Measurements from ENCODE around the gene GLYR1. TPM values are rescaled to one million over a fixed set of nuclear protein-coding genes. Genes with fewer than 3 reads are reported as not detected.

The GLYR1 gene
- polyA plus RNA-seq, 2 donors: 34.3 to 35.6 TPM

DNA sequence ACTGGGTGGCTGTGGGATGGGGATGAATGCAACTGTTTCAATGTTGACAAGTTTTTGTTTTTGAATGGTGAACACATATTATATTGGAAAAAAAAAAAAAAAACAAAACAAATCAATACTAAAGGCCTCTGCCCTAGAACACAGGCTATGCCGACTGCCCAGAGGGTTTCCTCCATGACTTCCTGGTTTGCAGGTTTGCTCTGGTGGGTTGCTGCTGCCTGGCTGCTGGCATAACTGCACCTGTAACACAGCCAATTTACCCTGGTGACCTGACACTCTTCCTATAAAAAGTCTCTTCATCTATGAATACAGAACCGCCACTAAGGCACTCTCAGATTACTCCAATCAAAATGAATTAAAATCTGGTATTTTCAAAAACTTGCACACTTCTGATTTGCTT is 10.4 kb downstream of the GLYR1 start:
- H3K27me3 ChIP-seq (ENCODE audit: control insufficient read depth in 1 of 2, insufficient read depth in 2 of 2, low read length in 2 of 2): no peaks in the 10 kb centered on the region
- H3K27ac ChIP-seq (ENCODE audit: low read depth in 2 of 2, low read length in 1 of 2): no peak overlapping the region
- 90% methylated on average over 2 of the region's 2 CpGs for WGBS, 2 donors
- H3K4me3 ChIP-seq (ENCODE audit: low read depth in 1 of 2, low read length in 2 of 2): no peak overlapping the region
- H3K4me1 ChIP-seq (ENCODE audit: control insufficient read depth in 2 of 2, insufficient read depth in 2 of 2, low read length in 1 of 2): no peaks in the 10 kb centered on the region
- no peaks in the 10 kb centered on the region for H3K9me3 ChIP-seq (ENCODE audit: control insufficient read depth in 2 of 2, insufficient read depth in 1 of 2, low read depth in 1 of 2, low read length in 1 of 2)
- H3K36me3 ChIP-seq (ENCODE audit: control insufficient read depth in 2 of 2, insufficient read depth in 2 of 2, low read length in 1 of 2): peaks cover 12 to 14% of the 10 kb centered on the region in 2 donors

DNA sequence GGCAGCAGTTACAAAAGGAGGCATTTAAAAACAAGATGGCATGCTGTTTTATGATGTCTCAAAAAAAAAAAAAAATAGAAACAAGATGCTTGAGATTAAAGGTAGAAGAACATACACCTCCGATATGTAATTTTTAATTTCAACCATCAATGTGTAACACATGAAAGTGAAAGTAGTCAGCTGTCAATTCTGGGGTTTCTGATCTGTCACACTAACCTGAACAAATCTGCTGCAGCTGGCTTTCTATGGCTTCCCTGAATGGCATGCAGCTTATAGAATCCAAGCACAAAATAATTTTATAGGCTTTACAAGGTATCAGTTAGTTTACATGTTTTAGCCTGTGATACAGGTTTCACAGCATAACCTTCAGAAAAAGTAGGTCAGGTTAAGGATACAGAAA is 13.5 kb downstream of the GLYR1 start:
- Histone ChIP-seq H3K27me3 (ENCODE audit: control insufficient read depth in 1 of 2, insufficient read depth in 2 of 2, low read length in 2 of 2) (no peaks in the 10 kb centered on the region), H3K9me3 (ENCODE audit: control insufficient read depth in 2 of 2, insufficient read depth in 1 of 2, low read depth in 1 of 2, low read length in 1 of 2) (no peaks in the 10 kb centered on the region), H3K36me3 (ENCODE audit: control insufficient read depth in 2 of 2, insufficient read depth in 2 of 2, low read length in 1 of 2) (peaks cover 18% of the 10 kb centered on the region in 2 donors), H3K27ac (ENCODE audit: low read depth in 2 of 2, low read length in 1 of 2) (no peak overlapping the region), H3K4me3 (ENCODE audit: low read depth in 1 of 2, low read length in 2 of 2) (no peak overlapping the region), H3K4me1 (ENCODE audit: control insufficient read depth in 2 of 2, insufficient read depth in 2 of 2, low read length in 1 of 2) (no peaks in the 10 kb centered on the region)
- 85 to 92% methylated on average over 1 of the region's 1 CpG for WGBS, 2 donors

DNA sequence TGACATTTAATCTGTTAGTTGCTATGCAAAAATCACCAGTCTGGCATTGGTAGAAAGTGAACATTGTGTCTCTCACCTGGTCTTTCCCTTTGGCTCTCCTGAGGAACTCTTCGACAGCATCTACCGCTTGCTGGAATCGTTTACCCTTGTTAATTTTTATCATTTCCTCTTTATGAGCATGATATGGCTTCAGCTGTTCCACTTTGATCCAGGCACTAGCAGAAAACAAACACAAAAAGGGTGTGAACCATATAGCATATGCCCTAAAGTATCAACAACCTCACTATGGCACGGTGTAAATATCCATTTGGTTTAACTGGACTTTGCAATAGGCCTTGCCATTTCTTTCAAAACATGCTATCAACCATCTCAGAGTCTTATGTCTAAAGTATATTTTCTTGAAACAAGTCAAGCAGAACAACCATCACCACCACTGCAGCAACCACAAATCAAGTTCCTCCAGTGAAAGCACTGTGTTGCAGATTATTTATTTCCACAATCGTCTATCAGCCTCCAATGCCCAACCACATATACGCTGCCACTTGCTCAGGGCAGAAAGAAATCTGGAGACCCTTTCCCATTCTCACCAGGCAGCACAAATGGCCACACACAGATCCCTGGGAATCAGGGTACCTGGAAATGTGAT is 14.3 kb downstream of the GLYR1 start:
- Histone ChIP-seq H3K4me1 (ENCODE audit: control insufficient read depth in 2 of 2, insufficient read depth in 2 of 2, low read length in 1 of 2) (no peaks in the 10 kb centered on the region), H3K9me3 (ENCODE audit: control insufficient read depth in 2 of 2, insufficient read depth in 1 of 2, low read depth in 1 of 2, low read length in 1 of 2) (no peaks in the 10 kb centered on the region), H3K36me3 (ENCODE audit: control insufficient read depth in 2 of 2, insufficient read depth in 2 of 2, low read length in 1 of 2) (peaks cover 21 to 22% of the 10 kb centered on the region in 2 donors), H3K27me3 (ENCODE audit: control insufficient read depth in 1 of 2, insufficient read depth in 2 of 2, low read length in 2 of 2) (no peaks in the 10 kb centered on the region), H3K4me3 (ENCODE audit: low read depth in 1 of 2, low read length in 2 of 2) (no peak overlapping the region), H3K27ac (ENCODE audit: low read depth in 2 of 2, low read length in 1 of 2) (no peak overlapping the region)
- 76 to 87% methylated on average over 6 of the region's 6 CpGs for WGBS, 2 donors

DNA sequence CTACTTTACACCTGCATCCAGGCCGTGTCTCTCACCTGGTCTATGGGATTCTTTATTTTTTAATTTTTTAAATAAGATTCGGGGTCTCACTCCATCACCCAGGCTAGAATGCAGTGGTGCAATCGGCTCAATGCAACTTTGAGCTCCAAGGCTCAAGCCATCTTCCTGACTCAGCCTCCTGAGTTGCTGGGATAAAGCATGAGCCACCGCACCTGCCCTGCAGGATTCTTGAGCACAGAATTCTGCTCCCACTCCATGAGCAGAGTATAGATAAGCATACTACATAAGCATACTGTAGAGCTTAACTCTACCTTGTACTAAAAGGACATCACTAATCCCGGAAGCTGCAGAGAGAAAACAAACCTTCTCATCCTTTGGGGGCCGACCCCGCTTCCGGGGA is 15.5 kb downstream of the GLYR1 start:
- 93 to 95% methylated on average over 8 of the region's 8 CpGs for WGBS, 2 donors
- Histone ChIP-seq H3K4me3 (ENCODE audit: low read depth in 1 of 2, low read length in 2 of 2) (no peak overlapping the region), H3K27ac (ENCODE audit: low read depth in 2 of 2, low read length in 1 of 2) (no peak overlapping the region), H3K4me1 (ENCODE audit: control insufficient read depth in 2 of 2, insufficient read depth in 2 of 2, low read length in 1 of 2) (no peaks in the 10 kb centered on the region), H3K9me3 (ENCODE audit: control insufficient read depth in 2 of 2, insufficient read depth in 1 of 2, low read depth in 1 of 2, low read length in 1 of 2) (no peaks in the 10 kb centered on the region), H3K27me3 (ENCODE audit: control insufficient read depth in 1 of 2, insufficient read depth in 2 of 2, low read length in 2 of 2) (no peaks in the 10 kb centered on the region), H3K36me3 (ENCODE audit: control insufficient read depth in 2 of 2, insufficient read depth in 2 of 2, low read length in 1 of 2) (peaks cover 21 to 30% of the 10 kb centered on the region in 2 donors)

DNA sequence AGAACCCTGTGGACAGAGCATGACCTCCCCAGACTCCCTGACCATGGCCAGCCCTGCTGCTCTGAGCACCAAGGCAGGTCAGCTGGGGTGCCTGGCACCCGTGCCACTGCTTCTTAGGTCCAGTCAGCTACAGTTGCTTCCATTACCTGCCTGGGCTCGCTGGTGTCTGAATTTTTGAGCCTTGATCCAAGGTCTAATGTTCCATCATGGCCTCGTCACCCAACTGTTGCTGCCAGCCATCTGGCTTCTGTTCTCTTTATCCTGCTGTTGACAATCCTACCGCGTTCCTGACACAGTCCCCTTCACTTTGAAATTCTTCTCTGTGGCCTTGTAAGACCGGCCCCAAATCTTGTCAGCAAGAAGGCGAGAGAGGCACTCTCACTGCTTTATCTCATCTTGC is 16.7 kb downstream of the GLYR1 start:
- Histone ChIP-seq H3K27ac (ENCODE audit: low read depth in 2 of 2, low read length in 1 of 2) (no peak overlapping the region), H3K9me3 (ENCODE audit: control insufficient read depth in 2 of 2, insufficient read depth in 1 of 2, low read depth in 1 of 2, low read length in 1 of 2) (no peaks in the 10 kb centered on the region), H3K27me3 (ENCODE audit: control insufficient read depth in 1 of 2, insufficient read depth in 2 of 2, low read length in 2 of 2) (no peaks in the 10 kb centered on the region), H3K4me3 (ENCODE audit: low read depth in 1 of 2, low read length in 2 of 2) (no peak overlapping the region), H3K4me1 (ENCODE audit: control insufficient read depth in 2 of 2, insufficient read depth in 2 of 2, low read length in 1 of 2) (no peaks in the 10 kb centered on the region), H3K36me3 (ENCODE audit: control insufficient read depth in 2 of 2, insufficient read depth in 2 of 2, low read length in 1 of 2) (peaks cover 21 to 32% of the 10 kb centered on the region in 2 donors)
- 91% methylated on average over 7 of the region's 7 CpGs for WGBS, 2 donors

DNA sequence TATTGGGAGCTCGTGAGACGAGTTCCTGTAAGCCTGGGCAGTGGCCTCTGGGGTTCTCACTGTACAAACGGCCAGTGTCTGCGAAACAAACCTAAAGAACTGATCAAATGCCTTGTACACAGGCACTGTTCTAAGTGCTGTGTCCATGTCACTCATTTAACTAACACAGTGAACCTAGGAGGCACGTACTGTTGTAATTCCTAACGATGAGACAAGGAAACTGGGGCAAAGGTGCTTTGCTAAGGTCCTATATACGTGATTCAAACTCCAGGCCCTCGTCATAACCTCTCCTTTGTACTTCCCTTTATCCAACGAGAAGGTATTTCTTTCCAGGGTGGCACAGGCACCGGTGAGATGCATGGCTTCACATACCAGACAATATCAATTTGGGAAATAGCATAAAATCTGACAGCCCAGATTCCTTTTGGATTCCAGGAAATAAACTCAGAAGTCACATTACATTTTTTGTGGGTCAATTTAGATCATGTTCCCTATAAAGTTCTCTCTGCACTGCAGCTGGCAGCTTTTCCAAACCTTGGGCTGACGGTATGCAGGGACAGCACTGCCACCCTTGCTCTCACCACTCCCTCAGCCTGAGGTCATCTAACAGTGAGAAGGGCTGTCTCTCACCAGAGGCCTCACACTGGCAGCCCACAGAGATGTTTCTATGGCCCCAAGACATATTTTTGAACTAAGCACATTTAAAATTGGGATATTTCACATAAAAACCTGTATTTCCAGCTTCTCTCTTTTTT is 18.3 kb downstream of the GLYR1 start:
- H3K4me3 ChIP-seq (ENCODE audit: low read depth in 1 of 2, low read length in 2 of 2): no peak overlapping the region
- peaks cover 26 to 40% of the 10 kb centered on the region in 2 donors for H3K36me3 ChIP-seq (ENCODE audit: control insufficient read depth in 2 of 2, insufficient read depth in 2 of 2, low read length in 1 of 2)
- no peaks in the 10 kb centered on the region for H3K27me3 ChIP-seq (ENCODE audit: control insufficient read depth in 1 of 2, insufficient read depth in 2 of 2, low read length in 2 of 2)
- H3K4me1 ChIP-seq (ENCODE audit: control insufficient read depth in 2 of 2, insufficient read depth in 2 of 2, low read length in 1 of 2): no peaks in the 10 kb centered on the region
- H3K9me3 ChIP-seq (ENCODE audit: control insufficient read depth in 2 of 2, insufficient read depth in 1 of 2, low read depth in 1 of 2, low read length in 1 of 2): no peaks in the 10 kb centered on the region
- WGBS, 2 donors: 94 to 95% methylated on average over 11 of the region's 11 CpGs
- no peak overlapping the region for H3K27ac ChIP-seq (ENCODE audit: low read depth in 2 of 2, low read length in 1 of 2)

DNA sequence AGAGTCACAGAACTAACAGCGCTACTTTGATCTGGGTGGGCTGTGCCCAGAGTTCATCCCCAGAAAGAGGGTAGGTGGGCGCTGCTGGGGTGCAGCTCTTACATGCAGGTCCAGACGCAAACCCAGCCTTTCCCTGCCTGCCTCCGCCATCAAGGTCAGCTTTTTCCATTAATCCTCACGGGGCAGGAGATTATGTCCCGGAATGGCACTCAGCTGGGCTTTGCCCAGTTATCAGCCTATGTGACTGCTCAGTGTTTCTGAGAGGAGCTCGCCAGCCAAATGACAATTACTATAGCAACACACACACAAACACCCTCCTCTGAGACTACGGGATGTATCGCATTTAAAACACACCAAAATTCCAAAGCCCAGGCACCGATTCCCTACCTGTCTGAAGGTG is 20.1 kb downstream of the GLYR1 start:
- no peak overlapping the region for H3K27ac ChIP-seq (ENCODE audit: low read depth in 2 of 2, low read length in 1 of 2)
- no peaks in the 10 kb centered on the region for H3K27me3 ChIP-seq (ENCODE audit: control insufficient read depth in 1 of 2, insufficient read depth in 2 of 2, low read length in 2 of 2)
- 71 to 86% methylated on average over 10 of the region's 10 CpGs for WGBS, 2 donors
- no peak overlapping the region for H3K4me3 ChIP-seq (ENCODE audit: low read depth in 1 of 2, low read length in 2 of 2)
- no peaks in the 10 kb centered on the region for H3K9me3 ChIP-seq (ENCODE audit: control insufficient read depth in 2 of 2, insufficient read depth in 1 of 2, low read depth in 1 of 2, low read length in 1 of 2)
- peaks cover 29 to 42% of the 10 kb centered on the region in 2 donors for H3K36me3 ChIP-seq (ENCODE audit: control insufficient read depth in 2 of 2, insufficient read depth in 2 of 2, low read length in 1 of 2)
- H3K4me1 ChIP-seq (ENCODE audit: control insufficient read depth in 2 of 2, insufficient read depth in 2 of 2, low read length in 1 of 2): no peaks in the 10 kb centered on the region

DNA sequence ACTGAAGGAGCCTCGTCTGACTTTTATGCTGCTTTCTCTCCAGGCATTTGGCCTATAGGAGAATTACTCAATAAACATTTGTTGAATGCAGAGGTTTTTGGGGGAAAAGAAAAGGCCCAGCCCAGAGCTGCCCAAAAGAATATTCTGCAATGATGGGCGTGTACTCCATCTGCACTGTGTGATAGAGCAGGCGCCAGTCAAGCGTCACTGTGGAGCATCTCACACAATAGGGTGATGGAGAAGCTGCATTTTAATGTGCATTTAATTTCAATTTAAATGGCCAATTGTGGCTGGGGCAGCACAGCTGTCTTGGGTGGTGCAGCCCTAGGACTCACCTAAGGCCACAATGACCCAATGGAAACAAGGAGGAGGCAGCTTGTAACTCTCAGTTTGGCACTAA is 20.6 kb downstream of the GLYR1 start:
- Histone ChIP-seq H3K4me1 (ENCODE audit: control insufficient read depth in 2 of 2, insufficient read depth in 2 of 2, low read length in 1 of 2) (no peaks in the 10 kb centered on the region), H3K36me3 (ENCODE audit: control insufficient read depth in 2 of 2, insufficient read depth in 2 of 2, low read length in 1 of 2) (peaks cover 27 to 43% of the 10 kb centered on the region in 2 donors), H3K9me3 (ENCODE audit: control insufficient read depth in 2 of 2, insufficient read depth in 1 of 2, low read depth in 1 of 2, low read length in 1 of 2) (no peaks in the 10 kb centered on the region), H3K4me3 (ENCODE audit: low read depth in 1 of 2, low read length in 2 of 2) (no peak overlapping the region), H3K27me3 (ENCODE audit: control insufficient read depth in 1 of 2, insufficient read depth in 2 of 2, low read length in 2 of 2) (no peaks in the 10 kb centered on the region), H3K27ac (ENCODE audit: low read depth in 2 of 2, low read length in 1 of 2) (no peak overlapping the region)
- WGBS, 2 donors: 96 to 97% methylated on average over 4 of the region's 4 CpGs

DNA sequence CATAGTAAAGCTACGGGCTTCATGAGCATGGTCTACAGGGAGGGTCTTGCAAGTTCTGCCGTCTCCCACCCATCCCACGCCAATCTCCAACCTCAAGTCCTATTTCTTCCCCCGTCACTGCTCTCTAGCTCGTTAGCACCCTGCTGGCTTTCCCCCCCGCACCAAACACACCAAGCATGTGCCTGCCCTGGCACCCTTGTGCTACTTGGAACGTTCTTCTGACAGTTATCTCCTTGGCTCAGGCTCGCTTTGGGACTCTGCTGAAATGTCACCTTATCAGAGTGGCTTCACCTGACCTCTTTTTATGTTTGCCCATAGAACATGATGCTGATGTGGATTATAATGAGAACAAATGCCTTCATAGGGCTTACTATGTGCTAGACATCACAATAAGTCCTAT is 21.9 kb downstream of the GLYR1 start:
- H3K9me3 ChIP-seq (ENCODE audit: control insufficient read depth in 2 of 2, insufficient read depth in 1 of 2, low read depth in 1 of 2, low read length in 1 of 2): no peaks in the 10 kb centered on the region
- H3K4me1 ChIP-seq (ENCODE audit: control insufficient read depth in 2 of 2, insufficient read depth in 2 of 2, low read length in 1 of 2): no peaks in the 10 kb centered on the region
- H3K27ac ChIP-seq (ENCODE audit: low read depth in 2 of 2, low read length in 1 of 2): no peak overlapping the region
- 87 to 89% methylated on average over 8 of the region's 8 CpGs for WGBS, 2 donors
- no peaks in the 10 kb centered on the region for H3K27me3 ChIP-seq (ENCODE audit: control insufficient read depth in 1 of 2, insufficient read depth in 2 of 2, low read length in 2 of 2)
- no peak overlapping the region for H3K4me3 ChIP-seq (ENCODE audit: low read depth in 1 of 2, low read length in 2 of 2)
- peaks cover 18 to 40% of the 10 kb centered on the region in 2 donors for H3K36me3 ChIP-seq (ENCODE audit: control insufficient read depth in 2 of 2, insufficient read depth in 2 of 2, low read length in 1 of 2)

DNA sequence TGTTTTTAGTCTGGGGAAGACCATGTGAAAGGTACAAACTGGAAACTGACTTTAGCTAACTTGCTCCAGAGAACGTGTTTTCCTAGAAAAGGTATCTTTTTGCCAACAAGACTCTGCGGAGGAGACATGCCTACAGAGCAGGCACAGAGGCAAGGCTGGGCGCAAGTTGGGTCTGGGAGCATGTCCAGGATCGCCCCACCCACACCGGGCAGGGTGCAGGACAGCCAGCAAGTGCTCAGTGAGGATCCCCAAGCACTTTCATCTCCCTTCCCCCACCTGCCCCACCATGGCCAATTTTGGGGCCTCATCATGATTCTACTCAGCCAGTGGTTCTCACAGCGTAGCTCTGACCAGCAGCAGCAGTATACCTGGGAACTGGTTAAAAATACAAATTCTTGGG is 26.4 kb downstream of the GLYR1 start:
- WGBS, 2 donors: 62 to 72% methylated on average over 6 of the region's 6 CpGs

More for the DNA sequence above, 26.4 kb downstream of the GLYR1 start:
- no peak overlapping the region for H3K4me3 ChIP-seq (ENCODE audit: low read depth in 1 of 2, low read length in 2 of 2)
- H3K4me1 ChIP-seq (ENCODE audit: control insufficient read depth in 2 of 2, insufficient read depth in 2 of 2, low read length in 1 of 2): no peaks in the 10 kb centered on the region
- H3K36me3 ChIP-seq (ENCODE audit: control insufficient read depth in 2 of 2, insufficient read depth in 2 of 2, low read length in 1 of 2): peaks cover 28 to 34% of the 10 kb centered on the region in 2 donors
- H3K27ac ChIP-seq (ENCODE audit: low read depth in 2 of 2, low read length in 1 of 2): no peak overlapping the region
- H3K27me3 ChIP-seq (ENCODE audit: control insufficient read depth in 1 of 2, insufficient read depth in 2 of 2, low read length in 2 of 2): no peaks in the 10 kb centered on the region
- H3K9me3 ChIP-seq (ENCODE audit: control insufficient read depth in 2 of 2, insufficient read depth in 1 of 2, low read depth in 1 of 2, low read length in 1 of 2): no peaks in the 10 kb centered on the region
